Adrenal gland (tissue), 12 donors: ENCODE data around the gene DCTN2. TPM values are rescaled to one million over a fixed set of nuclear protein-coding genes. Genes with fewer than 3 reads are reported as not detected.
"Not testable (repeated sequence)": the region's sequence is repeated elsewhere in the genome, so short reads cannot be mapped to it uniquely, and the experiment has no call there.

Experiments
- DNase-seq, 7 donors: peaks; one replicate each; pipeline ENCODE4 v3.0.0-alpha.2; 2019 to 2020
- H3K27ac ChIP-seq, 5 donors: fragments of 200-600 bp; sonication (generic) in 4 of 5; 1 replicate in 3 of 5; 2 replicates in 2 of 5; pipeline versions ENCODE4 v1.5.1 to v1.8.0; 2016 to 2020; ENCODE audit warnings: mild to moderate bottlenecking in 1 of 5
- H3K27me3 ChIP-seq: fragments of 200-600 bp; 2 replicates; pipeline ENCODE4 v1.8.0; 2021
- H3K36me3 ChIP-seq, 2 donors: fragments of 200-600 bp; replicated peaks in 1 of 2; 1 replicate in 1 of 2; 2 replicates in 1 of 2; pipeline versions ENCODE4 v1.5.1 to v1.8.0; 2018 to 2022
- H3K4me1 ChIP-seq, 2 donors: fragments of 200-600 bp; replicated peaks in 1 of 2; 1 replicate in 1 of 2; 2 replicates in 1 of 2; pipeline versions ENCODE4 v1.5.1 to v1.8.0; 2018 to 2021
- H3K4me3 ChIP-seq, 4 donors: fragments of 200-600 bp; sonication (generic) in 3 of 4; one replicate each; pipeline ENCODE4 v1.5.1; 2016 to 2018
- H3K9me3 ChIP-seq, 3 donors: fragments of 200-600 bp; sonication (generic) in 1 of 3; replicated peaks in 1 of 3; 1 replicate in 2 of 3; 2 replicates in 1 of 3; pipeline versions ENCODE4 v1.5.1 to v1.8.0; 2016 to 2021
- CTCF ChIP-seq, 6 experiments: fragments of 450-650 bp in 4 of 6; fragments of 200-600 bp in 2 of 6; sonication (generic) in 1 of 6; IDR thresholded peaks; 1 replicate in 5 of 6; 2 replicates in 1 of 6; pipeline versions ENCODE4 v1.5.1 to v1.8.0; 2016 to 2021; ENCODE audit warnings: antibody characterized with exemption in 6 of 6, mild to moderate bottlenecking in 2 of 6, moderate library complexity in 1 of 6
- POLR2A ChIP-seq, 2 donors: fragments of 450-650 bp; IDR thresholded peaks; one replicate each; pipeline ENCODE4 v1.6.1; 2017; ENCODE audit warnings: antibody characterized with exemption in 2 of 2, mild to moderate bottlenecking in 2 of 2, moderate library complexity in 1 of 2
- WGBS, 4 donors: extraction: QIAGEN DNeasy Blood & Tissue Kit in 2 of 4; methylation state at CpG; one replicate each; pipeline versions ENCODE4 v1.1.5 to v1.1.7; 2013 to 2017; 5-methylcytosine and 5-hydroxymethylcytosine counted together
- intact Hi-C, 2 donors: fragments of 100-400 bp; cut with DNase I; formaldehyde crosslinking; loops; one replicate each; pipeline versions ENCODE4 v1.14.1 to v1.15.0; 2022 to 2023
- polyA plus RNA-seq, 3 donors: library from polyadenylated mRNA; stranded (reverse); fragments of 200-250 nt in 2 of 3; fragments of 350-450 nt in 1 of 3; fragmentation: Illumina TruSeq in 1 of 3; extraction: RNeasy Lipid Tissue Mini Kit (QIAGEN cat#74804) in 1 of 3; gene quantifications; one replicate each; pipeline ENCODE4 v1.2.3, GENCODE V29; 2013 to 2014
- total RNA-seq, 9 donors: library from RNA; depleted of rRNA in 4 of 9; stranded (reverse); fragments of >200 nt in 4 of 9; fragments of 120-200 nt in 1 of 9; fragmentation: NEBNext Ultra II Directional in 1 of 9; extraction: Animal tissue kit (Norgen Biotek cat#: 25700) in 1 of 9; gene quantifications; one replicate each; pipeline versions ENCODE4 v1.1.0 to v1.2.4, GENCODE V29; 2013 to 2023
- donor health status: healthy with polysubstance abuse.
- donor health status: Bipolar disorder and iron deficiency.
- donor health status: DM: yes; HTN: yes; CAD: no.
- donor health status: DM: no; HTN: no; CAD: no.
- donor health status: DM: no; HTN: no; CAD: no.
- donor health status: DM: yes; HTN: yes; CAD: no.

The DCTN2 gene
- total and polyA plus RNA-seq, 12 donors, result 81.2 to 238 (median 135) TPM

GRCh38 chr12:57515934-57516541, 31.0 kb downstream of the DCTN2 start:
- H3K4me1 ChIP-seq, result peaks cover 19 to 29% of the 10 kb centered on the region in 2 donors
- H3K36me3 ChIP-seq, result peaks cover 0 to 67% of the 10 kb centered on the region in 2 donors
- H3K9me3 ChIP-seq, result no peaks in the 10 kb centered on the region
- H3K27ac ChIP-seq, result peak overlapping the region in 1 of 5 donors; percentile 100
- intact Hi-C loops, result no loop called here
- WGBS, 4 donors, result 83 to 86% (median 85%) methylated on average over 11 of the region's 11 CpGs
- DNase-seq, result no peak
- H3K27me3 ChIP-seq, result no peaks in the 10 kb centered on the region
- TF ChIP-seq CTCF (IDR thresholded peaks at IDR 0.05) (no peak), POLR2A (IDR thresholded peaks at IDR 0.05) (no peak)
- no peak overlapping the region for H3K4me3 ChIP-seq

GRCh38 chr12:57515408-57515933, 31.5 kb downstream of the DCTN2 start:
- peaks cover 16 to 26% of the 10 kb centered on the region in 2 donors for H3K4me1 ChIP-seq
- intact Hi-C loops, result no loop called here
- H3K27ac ChIP-seq, result no peak overlapping the region
- 55 to 66% (median 64%) methylated on average over 3 of the region's 3 CpGs for WGBS, 4 donors
- H3K9me3 ChIP-seq, result no peaks in the 10 kb centered on the region
- H3K36me3 ChIP-seq, result peaks cover 0 to 67% of the 10 kb centered on the region in 2 donors
- H3K4me3 ChIP-seq, result no peak overlapping the region
- DNase-seq, result no peak
- H3K27me3 ChIP-seq, result no peaks in the 10 kb centered on the region
- no peak for TF ChIP-seq POLR2A (IDR thresholded peaks at IDR 0.05)
- TF ChIP-seq CTCF (IDR thresholded peaks at IDR 0.05), result no peak

- intact Hi-C loops, result no loop called here
- Histone ChIP-seq H3K36me3 (peaks cover 0 to 73% of the 10 kb centered on the region in 2 donors), H3K27ac (no peak overlapping the region), H3K4me1 (peaks cover 16 to 26% of the 10 kb centered on the region in 2 donors), H3K4me3 (no peak overlapping the region), H3K27me3 (no peaks in the 10 kb centered on the region), H3K9me3 (no peaks in the 10 kb centered on the region)
- WGBS, 4 donors, result 83 to 92% (median 90%) methylated on average over 9 of the region's 9 CpGs
- no peak for TF ChIP-seq POLR2A (IDR thresholded peaks at IDR 0.05)
- TF ChIP-seq CTCF (IDR thresholded peaks at IDR 0.05), result no peak
- DNase-seq, result no peak
Observed at GRCh38 chr12:57514720-57515407, 32.1 kb downstream of the DCTN2 start.

- H3K9me3 ChIP-seq, H3K27me3 ChIP-seq, H3K4me3 ChIP-seq, intact Hi-C loops, DNase-seq, H3K27ac ChIP-seq: not testable (repeated sequence)
- peaks cover 0 to 79% of the 10 kb centered on the region in 2 donors for H3K36me3 ChIP-seq
- H3K4me1 ChIP-seq, result peaks cover 16 to 25% of the 10 kb centered on the region in 2 donors
- 88 to 95% (median 93%) methylated on average over 9 of the region's 9 CpGs for WGBS, 4 donors
Observed at GRCh38 chr12:57514246-57514645, 32.7 kb downstream of the DCTN2 start.

- H3K9me3 ChIP-seq, intact Hi-C loops, H3K27ac ChIP-seq, DNase-seq, H3K27me3 ChIP-seq, H3K4me3 ChIP-seq: not testable (repeated sequence)
- peaks cover 0 to 84% of the 10 kb centered on the region in 2 donors for H3K36me3 ChIP-seq
- peaks cover 13 to 19% of the 10 kb centered on the region in 2 donors for H3K4me1 ChIP-seq
- WGBS, 4 donors, result 95 to 98% (median 97%) methylated on average over 6 of the region's 6 CpGs
Observed at GRCh38 chr12:57513677-57514076, 33.3 kb downstream of the DCTN2 start.
